A549 (cell line): ENCODE measurements around the gene METTL5. TPM values are rescaled to one million over a fixed set of nuclear protein-coding genes. Genes with fewer than 3 reads are reported as not detected.

ENCODE experiments used
- ATAC-seq, 2 experiments: fragments of 200-7000 bp in 1 of 2; fragments of >200 bp in 1 of 2; cut with Nextera tagmentation in 1 of 2; cut with Tn5 transposase in 1 of 2; 3 replicates each; pipeline versions ENCODE4 v1.8.0 to v1.9.1; 2018 to 2020; ENCODE audit warnings: mild to moderate bottlenecking in 1 of 2, moderate library complexity in 1 of 2
- CTCF ChIA-PET: fragments of 300-600 bp; sonication (Branson Sonifier 250); formaldehyde crosslinking; extraction: SDS; loops from one replicate; lab custom pipeline; 2021; ENCODE audit warnings: antibody characterized with exemption, inconsistent platforms; lab: Yijun Ruan, JAX
- POLR2A ChIA-PET: fragments of 350-600 bp; formaldehyde crosslinking; extraction: SDS; loops from one replicate; lab custom pipeline; 2021; ENCODE audit warnings: antibody characterized with exemption, inconsistent platforms; lab: Yijun Ruan, JAX
- DNase-seq, 2 experiments: peaks; one replicate each; pipeline versions ENCODE4 v3.0.0 to v3.0.0-alpha.2; 2011 to 2016; ENCODE audit warnings: low read depth in 1 of 2, low spot score in 1 of 2
- FAIRE-seq: peaks from 2 replicates; lab custom pipeline; 2011; peaks lifted over from hg19 to GRCh38; lab: Jason Lieb, UNC
- H3K27ac ChIP-seq, 2 experiments: fragments of >200 bp; sonication (Bioruptor Twin); formaldehyde crosslinking; 3 replicates each; pipeline ENCODE4 v1.5.1; 2016 to 2017
- H3K4me1 ChIP-seq: fragments of >200 bp; sonication (Bioruptor Twin); formaldehyde crosslinking; 3 replicates; pipeline ENCODE4 v1.6.1; 2016
- H3K4me2 ChIP-seq: fragments of >200 bp; sonication (Bioruptor Twin); formaldehyde crosslinking; 3 replicates; pipeline ENCODE4 v1.6.1; 2016
- H3K4me3 ChIP-seq: fragments of >200 bp; sonication (Bioruptor Twin); formaldehyde crosslinking; 3 replicates; pipeline ENCODE4 v1.5.1; 2016
- H3K9me3 ChIP-seq: fragments of >200 bp; sonication (Bioruptor Twin); formaldehyde crosslinking; 3 replicates; pipeline ENCODE4 v1.6.1; 2016
- BHLHE40 ChIP-seq: IDR thresholded peaks from 2 replicates; pipeline ENCODE4 v1.6.1; 2012; ENCODE audit warnings: low read depth, low read length, inconsistent platforms
- CEBPB ChIP-seq, 2 experiments: fragments of >200 bp in 1 of 2; sonication (Bioruptor Twin) in 1 of 2; formaldehyde crosslinking in 1 of 2; IDR thresholded peaks; 2 replicates each; pipeline ENCODE4 v1.6.1; 2012 to 2016
- E2F6 ChIP-seq: IDR thresholded peaks from 2 replicates; pipeline ENCODE4 v1.6.1; 2012; ENCODE audit warnings: low read depth, borderline replicate concordance
- EP300 ChIP-seq, 2 experiments: fragments of >200 bp; sonication (Bioruptor Twin); formaldehyde crosslinking; IDR thresholded peaks; 2 replicates in 1 of 2; 3 replicates in 1 of 2; pipeline ENCODE4 v1.6.1; 2016 to 2017
- ESRRA ChIP-seq: fragments of 150-350 bp; IDR thresholded peaks from 2 replicates; pipeline ENCODE4 v1.6.1; 2014; ENCODE audit warnings: mild to moderate bottlenecking, low read length, borderline replicate concordance
- FOSL2 ChIP-seq, 2 experiments: fragments of 450-650 bp in 1 of 2; fragments of >200 bp in 1 of 2; sonication (Bioruptor Twin) in 1 of 2; formaldehyde crosslinking; IDR thresholded peaks; 2 replicates each; pipeline versions ENCODE4 v1.5.0 to v1.6.1; 2016 to 2020; ENCODE audit warnings: mild to moderate bottlenecking in 1 of 2, moderate library complexity in 1 of 2
- FOXS1 ChIP-seq: fragments of 250-450 bp; sonication (Bioruptor Pico); IDR thresholded peaks from 2 replicates; pipeline ENCODE4 v1.5.0; 2020; ENCODE audit warnings: mild to moderate bottlenecking, moderate library complexity
- GATA3 ChIP-seq: IDR thresholded peaks from 2 replicates; pipeline ENCODE4 v1.6.1; 2012; ENCODE audit warnings: borderline replicate concordance
- HEYL ChIP-seq: fragments of 250-450 bp; sonication (Bioruptor Pico); IDR thresholded peaks from 2 replicates; pipeline ENCODE4 v1.8.0; 2021; ENCODE audit warnings: mild to moderate bottlenecking, moderate library complexity
- JUN ChIP-seq, 2 experiments: fragments of >200 bp; sonication (Bioruptor Twin); formaldehyde crosslinking; IDR thresholded peaks; 2 replicates in 1 of 2; 3 replicates in 1 of 2; pipeline ENCODE4 v1.6.1; 2016 to 2017
- KDM1A ChIP-seq: fragments of 200-600 bp; sonication (generic); IDR thresholded peaks from 2 replicates; pipeline ENCODE4 v1.6.1; 2016; ENCODE audit warnings: low read depth, mild to moderate bottlenecking
- MAFK ChIP-seq: fragments of 450-650 bp; IDR thresholded peaks from 2 replicates; pipeline ENCODE4 v1.6.1; 2014; ENCODE audit not compliant: partially characterized antibody
- MAX ChIP-seq: IDR thresholded peaks from 2 replicates; pipeline ENCODE4 v1.6.1; 2012
- NR3C1 ChIP-seq: fragments of >200 bp; sonication (Bioruptor Twin); formaldehyde crosslinking; IDR thresholded peaks from 3 replicates; pipeline ENCODE4 v1.6.1; 2017
- PBX3 ChIP-seq: IDR thresholded peaks from 2 replicates; pipeline ENCODE4 v1.6.1; 2012
- POLR2AphosphoS2 ChIP-seq: conservative IDR thresholded peaks from 2 replicates; pipeline ENCODE4 v1.6.1; 2012; ENCODE audit warnings: low read length, improper control_type of control experiment, inconsistent platforms
- RARB ChIP-seq: fragments of 250-450 bp; sonication (Bioruptor Pico); IDR thresholded peaks from 2 replicates; pipeline ENCODE4 v1.8.0; 2021; ENCODE audit warnings: mild to moderate bottlenecking, moderate library complexity
- REST ChIP-seq: fragments of 200-600 bp; sonication (generic); IDR thresholded peaks from 2 replicates; pipeline ENCODE4 v1.6.1; 2016; ENCODE audit warnings: antibody characterized with exemption, mild to moderate bottlenecking, moderate library complexity
- SREBF2 ChIP-seq: fragments of 450-650 bp; IDR thresholded peaks from 2 replicates; pipeline ENCODE4 v1.6.1; 2014; ENCODE audit warnings: mild to moderate bottlenecking, moderate library complexity
- ZC3H11A ChIP-seq: fragments of 450-650 bp; IDR thresholded peaks from 2 replicates; pipeline ENCODE4 v1.6.1; 2014; ENCODE audit warnings: antibody characterized with exemption, mild to moderate bottlenecking
- ZNF302 ChIP-seq: fragments of 250-450 bp; sonication (Bioruptor Pico); IDR thresholded peaks from 2 replicates; pipeline ENCODE4 v1.9.0; 2021; ENCODE audit warnings: inconsistent platforms, mild to moderate bottlenecking, moderate library complexity
- WGBS: methylation state at CpG from one replicate; pipeline ENCODE4 v1.1.6; 2017; ENCODE audit errors: missing lambda C conversion rate; 5-methylcytosine and 5-hydroxymethylcytosine counted together
- polyA plus RNA-seq, 4 experiments: library from polyadenylated mRNA; depleted of rRNA in 3 of 4; stranded (reverse); fragments of >200 nt; fragmentation: RNase III in 1 of 4; extraction: RNeasy Plus Mini Kit Qiagen cat#74134 plus additional on column Dnase treatment in 1 of 4; gene quantifications; 2 replicates in 3 of 4; 3 replicates in 1 of 4; pipeline ENCODE4 v1.2.3, GENCODE V29; 2011 to 2017

The METTL5 gene
- polyA plus RNA-seq, 2 of the 4 experiments (the other 2 are of a cell fraction), result 86.9 to 97.6 TPM

GRCh38 chr2:169796441-169796840, 28.3 kb downstream of the METTL5 start (continued):
- TF ChIP-seq REST, result no peak
- TF ChIP-seq ESRRA, result no peak
- no peak for TF ChIP-seq POLR2AphosphoS2
- no peak for TF ChIP-seq GATA3

- DNase-seq, result no peak
- H3K4me3 ChIP-seq, result no peak overlapping the region
- no peaks in the 10 kb centered on the region for H3K9me3 ChIP-seq
- no peak overlapping the region for H3K4me2 ChIP-seq
- no peak for ATAC-seq
- TF ChIP-seq KDM1A (no peak), E2F6 (no peak), ZNF302 (no peak), EP300 (IDR thresholded peaks at IDR 0.05) (no peak), NR3C1 (no peak), SREBF2 (no peak), JUN (IDR thresholded peaks at IDR 0.05) (no peak), CEBPB (IDR thresholded peaks at IDR 0.05) (peak in 1 of 2 experiments; percentile 21; a peak in 1 of 4 replicates)
- H3K27ac ChIP-seq, result no peak overlapping the region
- 52% methylated on average over 2 of the region's 2 CpGs for WGBS
- POLR2A ChIA-PET, result no interaction called here
- CTCF ChIA-PET, result interaction anchor here (0.9 to 1.2 kb wide), 2 partner anchors 29 to 342 kb away, joined by 3 read pairs; no protein-coding TSS in a partner anchor
- H3K4me1 ChIP-seq, result peaks cover 9% of the 10 kb centered on the region
- no peak for FAIRE-seq
Observed at GRCh38 chr2:169795181-169795580, 29.5 kb downstream of the METTL5 start.

GRCh38 chr2:169790581-169790980, 34.1 kb downstream of the METTL5 start:
- H3K4me1 ChIP-seq, result no peaks in the 10 kb centered on the region
- FAIRE-seq (no peak), DNase-seq (no peak), ATAC-seq (no peak)
- H3K4me3 ChIP-seq, result no peak overlapping the region
- no peak overlapping the region for H3K27ac ChIP-seq
- no peak overlapping the region for H3K4me2 ChIP-seq
- POLR2A ChIA-PET, result interaction anchor here (1.3 kb wide), 1 partner anchor 8 kb away, joined by 5 read pairs; the partner anchor contains the start of gene SSB
- CTCF ChIA-PET, result interaction anchor here (0.8 to 1.7 kb wide), 11 partner anchors 20 to 339 kb away, joined by 3 to 11 read pairs (median 4); no protein-coding TSS in a partner anchor
- WGBS, result 74% methylated on average over 5 of the region's 5 CpGs
- H3K9me3 ChIP-seq, result no peaks in the 10 kb centered on the region
- TF ChIP-seq ZC3H11A, result no peak
- TF ChIP-seq MAX, result no peak
- TF ChIP-seq FOXS1, result no peak
- no peak for TF ChIP-seq BHLHE40
- TF ChIP-seq HEYL (CRISPR knock-in tag), result no peak
- TF ChIP-seq FOSL2 (IDR thresholded peaks at IDR 0.05), result no peak
- TF ChIP-seq FOSL2 (CRISPR knock-in tag; IDR thresholded peaks at IDR 0.05), result no peak
- TF ChIP-seq ESRRA, result no peak
- TF ChIP-seq MAFK, result no peak
- no peak for TF ChIP-seq RARB
- no peak for TF ChIP-seq JUN (IDR thresholded peaks at IDR 0.05)
- no peak for TF ChIP-seq SREBF2
- no peak for TF ChIP-seq PBX3
- TF ChIP-seq, all 56 proteins: peak for 0
